ENCODE data around the gene SMARCAL1.
A peak's percentile ranks its signal among the peaks of the same experiment; 100 is the strongest.

SMARCAL1 gene

DNA sequence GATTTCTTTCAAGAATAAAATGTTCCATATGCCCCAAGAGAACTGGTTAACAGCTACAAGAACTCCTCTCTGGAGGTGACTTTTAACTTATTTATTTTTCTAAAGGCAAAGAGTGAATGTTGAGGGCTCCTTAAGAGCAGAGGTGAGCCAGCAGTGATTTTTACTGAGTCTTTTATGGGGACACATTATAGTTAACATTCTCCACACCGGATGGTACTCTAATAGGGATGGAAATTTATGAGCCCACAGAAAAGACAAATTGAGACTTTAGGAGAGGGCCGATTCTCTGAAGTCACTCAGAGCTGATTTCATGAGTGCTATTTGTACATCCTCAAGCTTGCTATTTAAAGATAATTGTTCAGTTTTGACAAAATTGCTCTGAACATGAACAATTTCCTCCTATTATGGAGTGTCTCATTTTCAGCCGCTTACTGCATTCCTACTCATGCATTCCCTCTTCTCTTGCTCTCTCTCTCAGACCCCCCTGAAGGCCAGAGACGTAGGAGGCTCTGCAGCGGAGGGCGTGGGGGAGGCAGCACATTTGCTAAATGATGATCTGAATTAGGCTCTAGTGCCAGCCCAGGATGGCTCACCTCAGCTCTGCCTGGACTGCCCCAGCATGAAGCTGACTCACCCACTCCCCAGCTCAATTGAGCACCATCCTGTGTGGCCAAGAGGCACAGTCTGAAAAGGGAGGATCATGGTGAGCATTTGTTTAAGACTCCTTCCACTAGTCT is 80.5 kb downstream of the SMARCAL1 start:
- peaks cover 28% of the 10 kb centered on the region for H3K4me1 Mint-ChIP-seq (ENCODE audit: low read depth)
- H3K36me3 Mint-ChIP-seq (ENCODE audit: low read depth) = no peaks in the 10 kb centered on the region
- H3K4me3 Mint-ChIP-seq = no peak overlapping the region
- no peaks in the 10 kb centered on the region for H3K9me3 Mint-ChIP-seq
- no peaks in the 10 kb centered on the region for H3K27me3 Mint-ChIP-seq
- H3K27ac Mint-ChIP-seq = no peak overlapping the region

- no peaks in the 10 kb centered on the region for H3K36me3 Mint-ChIP-seq (ENCODE audit: low read depth)
- no peak overlapping the region for H3K4me3 Mint-ChIP-seq
- no peak overlapping the region for H3K27ac Mint-ChIP-seq
- no peaks in the 10 kb centered on the region for H3K9me3 Mint-ChIP-seq
- no peaks in the 10 kb centered on the region for H3K27me3 Mint-ChIP-seq
- H3K4me1 Mint-ChIP-seq (ENCODE audit: low read depth) = peaks cover 32% of the 10 kb centered on the region
These were observed 81.0 kb downstream of the SMARCAL1 start for GRCh38 chr2:216493334-216493685.

GRCh38 chr2:216495656-216496055 is 83.4 kb downstream of the SMARCAL1 start:
- Mint-ChIP-seq H3K36me3 (ENCODE audit: low read depth) (peaks cover 22% of the 10 kb centered on the region), H3K9me3 (no peaks in the 10 kb centered on the region), H3K4me3 (no peak overlapping the region), H3K4me1 (ENCODE audit: low read depth) (peaks cover 45% of the 10 kb centered on the region), H3K27me3 (no peaks in the 10 kb centered on the region), H3K27ac (no peak overlapping the region)

DNA sequence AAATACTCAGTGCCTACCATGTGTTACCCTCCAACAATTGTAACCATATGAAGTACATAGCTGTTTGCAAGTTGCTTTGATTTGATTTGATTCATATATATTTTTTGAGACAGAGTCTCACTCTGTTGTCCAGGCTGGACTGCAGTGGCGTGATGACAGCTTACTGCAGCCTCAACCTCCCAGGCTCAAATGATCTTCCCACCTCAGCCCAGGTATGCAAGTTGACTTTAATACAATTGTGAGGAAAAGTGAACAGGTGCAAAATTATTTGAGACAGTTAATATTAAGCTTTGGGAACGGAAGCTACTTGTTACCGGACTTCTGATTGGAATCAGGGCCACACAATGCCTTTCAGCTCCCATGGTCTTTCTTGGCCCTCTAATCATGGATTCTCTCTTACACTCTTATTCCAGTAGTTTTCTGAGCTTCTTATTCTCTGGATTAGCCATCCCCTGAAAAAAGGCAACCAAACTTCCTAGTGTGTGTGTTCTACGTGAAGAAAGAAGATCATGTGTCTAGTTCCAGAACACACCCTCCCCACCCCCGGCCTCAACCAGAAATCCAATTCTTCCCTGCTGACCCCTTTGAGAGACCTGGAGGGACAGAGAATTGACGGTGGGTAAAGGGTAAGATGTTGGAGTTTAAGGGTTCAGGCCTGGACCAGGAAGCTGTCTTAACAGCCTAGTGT is 85.2 kb downstream of the SMARCAL1 start:
- Mint-ChIP-seq H3K27ac (peak overlapping the region; percentile 100), H3K4me1 (ENCODE audit: low read depth) (peaks cover 61% of the 10 kb centered on the region), H3K4me3 (peak overlapping the region; percentile 98), H3K36me3 (ENCODE audit: low read depth) (peaks cover 39% of the 10 kb centered on the region), H3K27me3 (no peaks in the 10 kb centered on the region), H3K9me3 (no peaks in the 10 kb centered on the region)

- peaks cover 63% of the 10 kb centered on the region for H3K4me1 Mint-ChIP-seq (ENCODE audit: low read depth)
- H3K36me3 Mint-ChIP-seq (ENCODE audit: low read depth) = peaks cover 44% of the 10 kb centered on the region
- no peaks in the 10 kb centered on the region for H3K27me3 Mint-ChIP-seq
- peak overlapping the region; percentile 98 for H3K4me3 Mint-ChIP-seq
- peak overlapping the region; percentile 100 for H3K27ac Mint-ChIP-seq
- H3K9me3 Mint-ChIP-seq = no peaks in the 10 kb centered on the region
These were observed 85.7 kb downstream of the SMARCAL1 start for GRCh38 chr2:216498070-216498378.

- H3K36me3 Mint-ChIP-seq (ENCODE audit: low read depth) = peaks cover 50% of the 10 kb centered on the region
- H3K27ac Mint-ChIP-seq = peak within 1 kb of the TSS; percentile 100
- peaks cover 61% of the 10 kb centered on the region for H3K4me1 Mint-ChIP-seq (ENCODE audit: low read depth)
- peak within 1 kb of the TSS; percentile 98 for H3K4me3 Mint-ChIP-seq
- no peaks in the 10 kb centered on the region for H3K9me3 Mint-ChIP-seq
- no peaks in the 10 kb centered on the region for H3K27me3 Mint-ChIP-seq
These were observed 86.4 kb downstream of the SMARCAL1 start, which contains the start of gene RPL37A for GRCh38 chr2:216498379-216499352. Gene RPL37A (plus strand): TSS chr2:216498844. CDS start chr2:216498875, 31 bp downstream.

DNA sequence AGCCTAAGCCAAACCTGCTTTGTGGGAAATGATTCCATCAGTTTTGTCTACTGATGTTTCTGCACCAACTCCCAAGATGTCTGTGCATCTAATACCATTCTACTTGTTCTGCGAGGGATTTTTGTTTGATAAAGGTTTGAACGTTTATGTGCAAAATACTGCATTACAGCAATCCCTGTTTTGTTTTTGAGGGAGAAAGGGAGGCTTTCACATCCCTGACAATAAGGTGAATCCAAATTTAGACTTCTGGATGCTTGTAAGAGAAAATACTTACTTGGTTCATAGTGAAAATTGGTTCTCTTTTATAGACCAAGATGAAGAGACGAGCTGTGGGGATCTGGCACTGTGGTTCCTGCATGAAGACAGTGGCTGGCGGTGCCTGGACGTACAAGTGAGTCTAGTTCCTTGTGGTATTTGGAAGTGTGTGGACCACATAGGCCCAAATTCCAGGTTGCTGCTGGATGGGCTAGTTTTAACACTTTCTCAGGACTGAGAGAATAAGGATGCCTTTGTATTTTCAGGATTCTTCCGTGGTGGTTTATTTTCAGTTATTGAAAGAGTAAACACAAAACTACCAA is 87.4 kb downstream of the SMARCAL1 start:
- H3K36me3 Mint-ChIP-seq (ENCODE audit: low read depth) = peaks cover 61% of the 10 kb centered on the region
- H3K27ac Mint-ChIP-seq = peak overlapping the region; percentile 100
- peaks cover 69% of the 10 kb centered on the region for H3K4me1 Mint-ChIP-seq (ENCODE audit: low read depth)
- no peaks in the 10 kb centered on the region for H3K9me3 Mint-ChIP-seq
- H3K27me3 Mint-ChIP-seq = no peaks in the 10 kb centered on the region
- peak overlapping the region; percentile 98 for H3K4me3 Mint-ChIP-seq

GRCh38 chr2:216500572-216500971 is 88.3 kb downstream of the SMARCAL1 start:
- peak overlapping the region; percentile 100 for H3K27ac Mint-ChIP-seq
- peaks cover 67% of the 10 kb centered on the region for H3K4me1 Mint-ChIP-seq (ENCODE audit: low read depth)
- no peaks in the 10 kb centered on the region for H3K9me3 Mint-ChIP-seq
- H3K27me3 Mint-ChIP-seq = no peaks in the 10 kb centered on the region
- peak overlapping the region; percentile 98 for H3K4me3 Mint-ChIP-seq
- H3K36me3 Mint-ChIP-seq (ENCODE audit: low read depth) = peaks cover 69% of the 10 kb centered on the region

GRCh38 chr2:216501854-216502253 is 89.6 kb downstream of the SMARCAL1 start:
- Mint-ChIP-seq H3K4me1 (ENCODE audit: low read depth) (peaks cover 61% of the 10 kb centered on the region), H3K27me3 (no peaks in the 10 kb centered on the region), H3K36me3 (ENCODE audit: low read depth) (peaks cover 80% of the 10 kb centered on the region), H3K9me3 (no peaks in the 10 kb centered on the region), H3K4me3 (peak overlapping the region; percentile 98), H3K27ac (peak overlapping the region; percentile 100)

DNA sequence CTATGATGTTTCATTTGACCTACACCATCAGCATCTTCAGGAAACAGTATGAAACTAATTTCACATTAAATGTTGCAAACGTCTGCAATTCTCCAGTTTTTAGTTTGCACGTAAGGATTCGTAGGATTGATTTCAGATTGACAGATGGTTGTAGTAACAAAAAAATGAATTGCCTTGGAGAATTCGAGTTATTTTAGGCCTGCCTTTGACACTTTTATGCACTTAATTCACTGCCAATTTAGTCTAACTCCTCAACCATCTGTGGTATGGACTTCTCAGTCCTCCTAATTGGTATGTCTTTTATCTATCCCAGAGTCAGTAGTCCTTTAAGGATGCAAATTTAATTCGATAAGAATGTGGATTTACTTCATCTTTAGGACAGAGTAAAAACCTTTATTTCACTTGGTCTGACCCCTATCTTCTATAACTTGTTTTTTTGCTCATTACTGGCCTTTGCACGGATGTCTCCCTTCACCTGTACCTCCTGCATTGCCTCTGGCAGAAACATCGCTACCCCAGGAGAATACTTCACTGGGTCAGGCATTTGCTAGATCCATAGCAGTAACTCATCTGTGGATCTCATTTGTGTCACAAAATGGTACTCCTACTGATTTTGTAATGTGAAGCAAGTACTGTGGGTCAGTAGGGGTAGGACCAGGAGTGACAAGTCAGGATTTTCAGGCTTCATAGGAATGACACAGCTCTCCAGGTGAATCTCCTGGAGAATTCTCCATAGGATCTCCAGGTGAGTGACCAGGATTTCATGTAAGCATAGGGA is 90.3 kb downstream of the SMARCAL1 start:
- H3K4me3 Mint-ChIP-seq = peak overlapping the region; percentile 98
- peaks cover 80% of the 10 kb centered on the region for H3K36me3 Mint-ChIP-seq (ENCODE audit: low read depth)
- H3K4me1 Mint-ChIP-seq (ENCODE audit: low read depth) = peaks cover 56% of the 10 kb centered on the region
- H3K27me3 Mint-ChIP-seq = no peaks in the 10 kb centered on the region
- no peaks in the 10 kb centered on the region for H3K9me3 Mint-ChIP-seq
- H3K27ac Mint-ChIP-seq = peak overlapping the region; percentile 85

DNA sequence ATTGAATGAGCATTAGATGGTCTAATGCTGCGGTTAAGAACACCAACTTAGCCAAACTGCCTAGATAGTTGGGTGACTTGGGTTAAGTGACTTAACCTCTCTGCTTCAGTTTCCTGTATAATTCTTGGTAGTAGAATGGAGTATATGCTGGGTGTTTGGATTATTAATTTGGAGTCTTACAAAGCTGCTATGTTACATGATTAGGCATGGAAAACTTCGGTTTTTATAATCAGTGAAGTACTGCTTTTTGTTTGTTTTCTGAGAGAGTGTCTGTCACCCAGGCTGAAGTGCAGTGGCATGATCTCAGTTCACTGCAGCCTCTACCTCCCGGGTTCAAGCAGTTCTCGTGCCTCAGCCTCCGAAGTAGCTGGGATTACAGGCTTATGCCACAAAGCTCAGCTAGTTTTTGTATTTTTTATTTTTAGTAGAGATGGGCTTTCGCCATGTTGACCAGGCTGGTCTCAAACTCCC is 90.9 kb downstream of the SMARCAL1 start:
- Mint-ChIP-seq H3K27me3 (no peaks in the 10 kb centered on the region), H3K36me3 (ENCODE audit: low read depth) (peaks cover 80% of the 10 kb centered on the region), H3K27ac (peak overlapping the region; percentile 85), H3K4me3 (peak overlapping the region; percentile 98), H3K9me3 (no peaks in the 10 kb centered on the region), H3K4me1 (ENCODE audit: low read depth) (peaks cover 50% of the 10 kb centered on the region)

DNA sequence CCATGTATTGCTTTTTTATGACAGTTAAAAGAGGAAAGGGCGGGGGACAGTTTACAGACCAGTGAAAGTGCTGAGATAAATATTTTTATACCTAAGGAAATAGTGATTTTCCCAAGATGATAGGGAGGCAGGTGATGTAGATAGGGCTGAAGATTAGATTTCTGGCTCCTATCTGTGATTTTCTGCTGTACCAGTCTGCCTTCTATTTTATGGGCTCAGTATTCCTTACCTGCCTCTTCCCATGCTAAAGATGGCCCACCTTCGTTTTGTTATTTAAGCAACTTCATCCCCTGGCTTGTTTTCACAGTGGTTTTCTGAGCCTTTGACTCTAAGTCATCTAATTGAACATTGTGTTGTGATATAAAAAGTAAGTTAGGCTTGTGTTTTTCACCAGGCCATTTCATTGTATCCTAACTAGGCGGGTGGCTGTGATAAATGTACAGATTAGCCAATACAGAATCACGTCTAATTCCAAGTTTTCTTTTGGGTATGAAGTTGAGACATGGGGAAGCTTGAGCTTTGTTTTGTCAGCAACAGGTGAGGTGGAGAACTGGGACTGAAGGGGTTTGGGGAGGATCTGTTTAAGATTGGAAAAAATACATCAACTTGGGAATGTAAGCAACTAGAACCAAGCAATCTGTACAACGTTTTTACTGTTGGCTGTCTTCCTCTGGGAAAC is 91.6 kb downstream of the SMARCAL1 start:
- Mint-ChIP-seq H3K27me3 (no peaks in the 10 kb centered on the region), H3K4me3 (peak overlapping the region; percentile 98), H3K36me3 (ENCODE audit: low read depth) (peaks cover 77% of the 10 kb centered on the region), H3K4me1 (ENCODE audit: low read depth) (peaks cover 50% of the 10 kb centered on the region), H3K27ac (peak overlapping the region; percentile 80), H3K9me3 (no peaks in the 10 kb centered on the region)

- Mint-ChIP-seq H3K27me3 (no peaks in the 10 kb centered on the region), H3K4me3 (peak overlapping the region; percentile 98), H3K4me1 (ENCODE audit: low read depth) (peaks cover 50% of the 10 kb centered on the region), H3K27ac (peak overlapping the region; percentile 80), H3K9me3 (no peaks in the 10 kb centered on the region), H3K36me3 (ENCODE audit: low read depth) (peaks cover 75% of the 10 kb centered on the region)
These were observed 92.1 kb downstream of the SMARCAL1 start for GRCh38 chr2:216504376-216504762.
